Measurements from ENCODE around the gene AFF3. TPM values are rescaled to one million over a fixed set of nuclear protein-coding genes. Genes with fewer than 3 reads are reported as not detected.

Gene AFF3
- total and polyA plus RNA-seq, 2 of the 8 experiments (the other 6 are each of a cell fraction or from before 2014, with no cell fraction given), result 0.27 to 3.0 TPM

DNA sequence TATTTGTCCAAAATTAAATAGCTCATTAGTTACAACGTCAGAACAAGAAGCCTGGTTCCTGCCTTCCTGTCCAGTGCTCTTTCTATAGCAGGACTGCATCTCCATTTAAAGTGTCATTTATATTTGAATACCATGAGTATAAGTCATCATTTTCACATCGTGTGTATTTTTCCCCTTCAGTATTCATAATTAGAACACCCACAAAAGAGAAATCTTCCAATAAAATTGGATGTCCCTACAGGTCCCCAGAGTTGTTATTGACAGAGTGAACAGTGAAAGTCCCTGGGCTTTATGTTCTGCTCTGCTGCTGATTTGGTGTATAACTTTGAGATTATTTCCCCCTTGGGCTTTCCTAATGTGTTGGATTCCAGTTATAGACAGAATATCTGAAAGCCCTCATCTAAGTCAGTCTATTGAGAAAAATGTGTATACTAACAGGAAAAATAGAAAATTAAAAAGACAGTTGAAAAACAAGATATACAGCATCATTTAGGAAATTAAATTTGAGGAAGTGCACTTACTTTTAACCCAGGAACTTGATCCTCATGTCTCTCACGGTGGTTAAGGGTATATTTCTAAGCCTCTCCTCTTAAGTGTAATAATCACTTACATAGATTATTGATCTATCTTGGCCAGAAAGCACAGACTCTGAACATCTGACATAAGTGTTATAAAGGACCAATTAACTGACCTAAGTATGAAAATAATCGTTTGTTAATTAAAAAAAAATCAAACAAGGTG is 637.4 kb downstream of the AFF3 start:
- Histone ChIP-seq H2BK15ac (ENCODE audit: low read length) (no peak overlapping the region), H3K79me1 (ENCODE audit: low read depth, low read length) (no peaks in the 10 kb centered on the region), H4K5ac (ENCODE audit: insufficient read length, low read depth, low read length) (no peak overlapping the region), H2BK20ac (ENCODE audit: low read length) (no peak overlapping the region), H3K23me2 (ENCODE audit: low read depth, low read length) (no peaks in the 10 kb centered on the region), H3K56ac (replicated peaks; ENCODE audit: insufficient read length, low read depth, low read length) (no peak overlapping the region), H4K91ac (replicated peaks; ENCODE audit: insufficient read length, low read length) (no peak overlapping the region), H2BK120ac (replicated peaks; ENCODE audit: low read depth, low read length) (no peak overlapping the region), H2BK12ac (ENCODE audit: low read depth, low read length) (no peak overlapping the region), H4K20me1 (replicated peaks in 1 of 2; ENCODE audit: control insufficient read depth in 1 of 2, insufficient read depth in 2 of 2, low read length in 2 of 2) (no peaks in the 10 kb centered on the region), H3K23ac (ENCODE audit: insufficient read length) (no peak overlapping the region), H3K18ac (ENCODE audit: extremely low read depth, low read length) (no peak overlapping the region), H3K36me3 (ENCODE audit: control insufficient read depth in 2 of 4, insufficient read depth in 4 of 4, low read length in 3 of 4) (no peaks in the 10 kb centered on the region), H3K14ac (ENCODE audit: insufficient read length) (no peak overlapping the region), H3K79me2 (ENCODE audit: control insufficient read depth in 1 of 2, insufficient read depth in 2 of 2, low read length in 2 of 2) (no peaks in the 10 kb centered on the region), H3K4me2 (ENCODE audit: insufficient read depth in 1 of 2, low read depth in 2 of 2, low read length in 2 of 2) (no peak overlapping the region), H3K4ac (replicated peaks; ENCODE audit: insufficient read length, low read depth, low read length) (no peak overlapping the region), H3K27me3 (replicated peaks in 1 of 4; ENCODE audit: control insufficient read depth in 3 of 4, extremely low read depth in 1 of 4, insufficient read depth in 3 of 4, low read length in 3 of 4) (no peaks in the 10 kb centered on the region), H3K9me3 (ENCODE audit: insufficient read depth in 2 of 2, low read depth in 1 of 2, low read length in 1 of 2) (no peaks in the 10 kb centered on the region), H2AFZ (ENCODE audit: low read length) (no peak overlapping the region), H2AK5ac (ENCODE audit: low read depth, low read length) (no peak overlapping the region), H3K4me3 (ENCODE audit: extremely low read depth in 1 of 4, insufficient read depth in 2 of 4, low read depth in 3 of 4, low read length in 4 of 4) (no peak overlapping the region), H4K8ac (ENCODE audit: extremely low read depth, insufficient read depth, low read length) (no peak overlapping the region), H3K4me1 (replicated peaks in 1 of 4; ENCODE audit: control insufficient read depth in 3 of 4, insufficient read depth in 4 of 4, low read length in 3 of 4) (no peaks in the 10 kb centered on the region; a peak in 2 of 7 replicates), H2BK5ac (ENCODE audit: low read depth, low read length) (no peak overlapping the region), H3K27ac (ENCODE audit: low read depth, low read length) (no peak overlapping the region), H3K9ac (replicated peaks in 1 of 4; ENCODE audit: extremely low read depth in 1 of 4, low read depth in 3 of 4, low read length in 3 of 4) (no peak overlapping the region)
- no peak for FAIRE-seq
- ChIA-PET CTCF (ENCODE audit: partially characterized antibody) (no interaction called here), POLR2A (ENCODE audit: partially characterized antibody) (interaction anchor here (0.7 kb wide), 1 partner anchor 207 kb away, joined by 4 read pairs; no protein-coding TSS in a partner anchor)
- WGBS, 2 experiments (ENCODE audit: extremely low coverage in 1 of 2, insufficient coverage in 1 of 2, insufficient read length in 1 of 2, insufficient replicate concordance in 2 of 2, low coverage in 1 of 2, low lambda C conversion rate in 2 of 2, missing lambda C conversion rate in 1 of 2), result 91% methylated on average over 4 of the region's 4 CpGs; no CpG with 5 or more reads in 1 of the 2 experiments
- no peak for DNase-seq (ENCODE audit: low read depth in 1 of 2, low spot score in 2 of 2)
- TF ChIP-seq SIN3A (conservative IDR thresholded peaks at IDR 0.05 in 1 of 2, IDR thresholded peaks at IDR 0.05 in 1 of 2; ENCODE audit: low read depth in 1 of 2, low read length in 2 of 2), result no peak
- no peak for TF ChIP-seq SAP30 (IDR thresholded peaks at IDR 0.05; ENCODE audit: insufficient read depth, insufficient replicate concordance, low read length)
- no peak for TF ChIP-seq TCF12 (IDR thresholded peaks at IDR 0.05; ENCODE audit: low read depth, low read length)
- no peak for TF ChIP-seq RFX5 (IDR thresholded peaks at IDR 0.05; ENCODE audit: borderline replicate concordance, low read depth, low read length)
- no peak for TF ChIP-seq CHD2 (IDR thresholded peaks at IDR 0.05; ENCODE audit: low read length)
- no peak for TF ChIP-seq GABPA (IDR thresholded peaks at IDR 0.05; ENCODE audit: borderline replicate concordance, insufficient read depth, low read length)
- TF ChIP-seq SIRT6 (IDR thresholded peaks at IDR 0.05; ENCODE audit: low read length), result no peak
- TF ChIP-seq CHD1 (IDR thresholded peaks at IDR 0.05; ENCODE audit: low read depth, low read length), result no peak
- TF ChIP-seq BACH1 (IDR thresholded peaks at IDR 0.05; ENCODE audit: low read length), result no peak
- TF ChIP-seq FOSL1 (IDR thresholded peaks at IDR 0.05; ENCODE audit: insufficient read depth, low read depth, low read length), result no peak
- TF ChIP-seq CBX5 (IDR thresholded peaks at IDR 0.05; ENCODE audit: low read depth, low read length), result no peak
- TF ChIP-seq BRCA1 (IDR thresholded peaks at IDR 0.05; ENCODE audit: low read depth, low read length), result no peak
- TF ChIP-seq SRF (IDR thresholded peaks at IDR 0.05; ENCODE audit: low read depth, low read length), result no peak
- TF ChIP-seq RXRA (IDR thresholded peaks at IDR 0.05; ENCODE audit: insufficient read depth, low read depth, low read length), result no peak
